NCI-H2029 treated with DMSO at 0.1 percent for 48 hours (cell line): Measurements from ENCODE around the gene ZKSCAN3.
"Not testable (repeated sequence)": the region's sequence is repeated elsewhere in the genome, so short reads cannot be mapped to it uniquely, and the experiment has no call there.

Experiments
- DNase-seq: peaks from one replicate; lab custom pipeline; 2025; lab: John Stamatoyannopoulos, UW

The ZKSCAN3 gene

DNA sequence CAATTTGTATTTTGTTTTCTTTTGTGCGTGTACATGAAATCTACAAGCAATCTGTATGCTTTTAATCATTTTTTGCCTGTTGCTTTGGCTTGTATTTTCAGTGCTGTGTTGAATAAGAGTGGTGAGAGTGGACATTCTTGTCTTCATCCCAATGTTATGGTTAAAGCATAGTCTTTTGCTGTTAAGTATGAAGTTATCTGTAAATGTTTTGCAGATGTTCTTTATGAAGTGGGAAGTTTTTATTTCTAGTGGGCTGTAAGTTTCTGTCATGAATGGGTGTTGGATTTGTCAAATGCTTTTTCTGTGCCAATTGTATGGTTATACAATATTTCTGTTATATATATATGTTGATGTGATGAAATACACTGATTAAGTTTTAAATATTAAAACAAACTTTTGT, 24.2 kb downstream of the ZKSCAN3 start:
- no peak for DNase-seq

DNA sequence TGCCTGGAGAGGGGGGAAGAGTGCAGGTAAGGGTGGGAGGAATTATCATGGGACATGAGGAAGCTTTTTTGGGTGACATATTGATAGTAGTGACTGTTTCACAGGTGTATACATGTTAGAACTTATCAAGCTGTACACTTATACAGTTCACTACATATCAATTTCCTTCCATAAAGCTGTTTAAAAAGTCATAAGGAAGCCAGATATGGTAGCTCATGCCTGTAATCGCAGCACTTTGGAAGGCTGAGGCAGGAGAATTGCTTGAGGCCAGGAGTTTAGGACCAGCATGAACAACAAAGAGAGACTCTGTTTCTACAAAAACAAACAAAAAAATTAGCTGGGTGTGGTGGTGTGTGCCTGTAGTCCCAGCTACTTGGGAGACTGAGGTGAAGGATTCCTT, 28.1 kb downstream of the ZKSCAN3 start:
- no peak for DNase-seq

DNA sequence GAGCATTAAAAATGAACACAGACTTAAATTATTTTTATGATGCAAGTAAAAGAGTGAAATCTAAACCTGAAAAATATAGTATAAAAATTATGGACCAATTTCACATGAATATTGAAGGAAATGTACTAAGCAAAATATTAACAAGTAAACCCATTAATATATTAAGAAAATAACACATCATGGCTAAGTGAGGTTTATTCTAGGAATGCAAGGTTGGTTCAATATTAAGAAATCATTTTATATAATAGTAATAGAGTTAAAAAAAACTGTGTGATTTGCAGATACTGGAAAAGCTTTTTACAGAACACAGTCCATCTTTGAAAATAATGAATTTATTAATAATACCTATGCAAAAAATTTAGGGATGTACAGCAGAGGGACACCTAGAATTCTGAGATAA, 28.9 kb downstream of the ZKSCAN3 start:
- no peak for DNase-seq

DNA sequence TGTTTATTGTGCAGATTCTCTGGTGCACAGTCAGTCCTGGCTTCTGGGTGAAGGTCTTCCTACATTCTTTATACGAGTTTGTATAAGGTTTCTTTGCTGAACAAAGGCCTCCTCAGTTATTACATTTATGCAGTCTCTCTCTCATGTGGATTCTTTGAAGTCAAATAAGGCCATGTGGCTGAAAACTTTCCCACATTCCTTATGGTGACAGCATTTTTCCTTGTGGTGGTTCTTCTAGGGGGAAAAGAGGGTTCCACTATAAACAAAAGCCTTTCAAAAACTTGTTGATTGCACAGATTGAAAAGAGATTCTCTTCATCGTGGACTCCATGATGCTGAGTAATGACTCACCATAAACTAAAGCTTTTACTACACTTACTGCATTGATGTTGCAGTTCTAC, 30.6 kb downstream of the ZKSCAN3 start:
- no peak for DNase-seq

DNA sequence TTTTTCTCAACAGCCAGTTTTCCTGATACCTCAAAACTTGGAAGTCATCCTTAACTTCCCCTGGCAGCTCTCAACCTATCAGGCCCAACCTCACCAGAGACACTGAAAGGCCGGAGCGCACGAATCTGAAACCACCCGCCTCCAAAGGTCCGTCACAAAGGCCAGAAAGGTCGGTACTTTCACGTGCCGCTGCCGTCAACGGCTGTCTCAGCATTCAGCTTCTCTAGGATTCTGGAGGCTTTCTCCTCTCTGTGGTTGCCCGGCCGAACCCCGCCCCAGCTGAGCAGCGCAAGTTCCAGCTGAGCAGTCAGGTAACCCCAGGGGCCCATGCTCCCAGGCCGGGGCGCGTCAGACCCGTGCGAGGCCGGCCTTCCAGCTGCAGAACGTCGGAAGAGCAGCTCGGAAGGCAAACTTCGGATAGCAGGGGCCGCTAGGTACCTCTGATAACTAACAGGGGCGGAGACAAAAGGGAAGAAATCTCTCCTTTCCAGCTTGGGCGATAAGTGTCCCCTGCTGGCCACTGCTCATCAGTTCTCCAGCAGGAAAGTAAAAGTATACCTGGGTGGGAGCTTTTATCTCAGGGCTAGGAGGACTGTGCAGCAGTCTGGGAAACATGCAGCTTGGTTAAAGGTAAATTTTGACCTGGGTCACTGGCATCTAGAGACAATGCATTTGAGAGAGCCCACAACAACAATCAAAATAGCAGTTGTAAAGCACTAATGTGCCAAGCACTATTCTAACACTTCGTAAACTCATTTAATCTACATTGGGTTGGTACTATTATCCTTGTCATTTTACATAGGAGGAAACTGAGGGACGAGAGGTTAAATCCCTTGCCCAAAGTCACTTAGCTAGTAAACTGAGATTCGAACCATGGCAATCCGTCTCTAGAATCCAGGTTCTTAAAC, 33.7 kb downstream of the ZKSCAN3 start:
- peak; percentile 44 for DNase-seq

DNA sequence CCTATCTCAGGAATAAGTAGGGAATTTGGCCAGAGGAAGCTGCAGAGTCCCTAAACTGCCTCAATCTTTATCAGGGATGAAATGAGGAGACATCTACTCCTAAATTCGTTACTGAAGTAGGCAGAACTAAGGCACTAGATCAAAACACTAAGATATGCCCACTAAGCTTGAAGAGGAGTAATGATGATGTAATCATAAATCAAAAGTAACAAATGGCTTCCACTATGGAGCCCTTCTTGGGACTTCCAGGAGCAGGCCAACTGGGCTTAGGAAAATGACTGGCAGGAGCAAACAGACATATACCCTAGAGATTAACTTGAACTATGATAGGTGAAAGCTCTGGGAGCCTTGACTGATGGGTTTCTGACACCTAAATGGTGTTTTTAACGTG, 34.4 kb downstream of the ZKSCAN3 start:
- DNase-seq = no peak

DNA sequence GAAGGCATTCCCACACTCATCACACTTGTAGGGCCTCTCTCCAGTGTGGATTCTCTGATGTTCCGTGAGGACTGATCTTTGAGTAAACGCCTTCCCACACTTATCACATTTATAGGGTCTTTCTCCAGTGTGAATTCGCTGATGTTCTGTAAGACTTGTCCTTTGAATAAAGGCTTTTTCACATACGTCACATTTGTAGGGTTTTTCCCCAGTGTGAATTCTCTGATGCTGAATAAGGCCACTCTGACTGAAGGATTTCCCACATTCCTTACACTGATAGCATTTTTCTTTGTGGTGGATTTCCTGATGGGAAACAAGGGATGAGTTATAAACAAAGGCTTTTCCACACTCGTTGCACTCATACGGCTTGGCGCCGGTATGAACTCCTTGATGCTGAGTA, 40.9 kb downstream of the ZKSCAN3 start:
- no peak for DNase-seq

DNA sequence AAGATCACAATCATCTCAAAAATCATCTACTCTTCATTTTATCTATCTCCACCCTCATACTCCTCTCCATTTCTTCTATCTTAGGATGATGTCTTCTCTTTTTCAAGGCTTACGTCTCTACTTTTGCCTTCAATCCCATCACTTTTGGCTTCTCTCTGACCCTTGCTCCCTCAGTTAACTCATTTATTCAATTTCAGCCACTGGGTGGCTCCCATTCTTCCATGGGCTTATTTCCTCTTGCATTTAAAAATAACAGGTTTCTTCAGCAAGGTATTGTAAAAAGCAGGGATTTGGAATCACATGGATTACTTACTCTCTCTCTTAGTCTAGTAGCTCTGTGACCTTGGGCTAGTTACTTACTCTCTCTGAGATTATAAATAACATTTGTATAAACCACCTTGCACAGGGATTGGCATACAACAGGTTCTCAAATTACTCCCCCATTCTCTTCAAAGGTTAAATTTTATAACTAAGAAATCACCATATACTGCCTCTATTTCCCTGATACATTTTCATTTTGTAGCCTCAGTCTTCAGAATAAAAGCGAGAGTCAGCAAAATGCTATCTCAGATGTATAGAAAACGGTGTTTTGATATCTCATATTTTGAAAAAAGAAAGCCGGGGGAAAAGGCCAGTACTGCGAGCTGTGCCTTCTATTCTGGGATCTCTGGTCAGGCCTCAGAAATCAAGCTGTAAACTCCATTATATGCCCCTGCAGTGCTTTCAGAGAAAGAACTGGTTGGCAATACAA, 44.3 kb downstream of the ZKSCAN3 start:
- DNase-seq = no peak

DNA sequence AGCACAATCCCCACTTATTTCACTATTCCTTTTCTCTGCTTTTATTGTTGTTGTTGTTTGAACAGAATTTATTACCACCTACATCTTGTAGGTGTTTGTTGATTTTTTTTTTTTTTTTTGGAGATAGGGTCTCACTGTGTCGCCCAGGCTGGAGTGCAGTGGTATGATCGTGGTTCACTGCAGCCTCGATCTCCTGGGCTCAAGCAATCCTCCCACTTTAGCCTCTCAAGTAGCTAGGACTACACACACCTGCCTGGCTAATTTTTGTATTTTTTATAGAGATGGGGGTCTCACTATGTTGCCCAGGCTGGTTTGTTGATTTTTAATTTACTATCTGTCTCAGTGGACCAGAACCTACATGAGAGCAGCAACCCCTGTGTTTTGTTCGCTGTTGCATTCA, 46.2 kb downstream of the ZKSCAN3 start:
- DNase-seq = no peak

DNA sequence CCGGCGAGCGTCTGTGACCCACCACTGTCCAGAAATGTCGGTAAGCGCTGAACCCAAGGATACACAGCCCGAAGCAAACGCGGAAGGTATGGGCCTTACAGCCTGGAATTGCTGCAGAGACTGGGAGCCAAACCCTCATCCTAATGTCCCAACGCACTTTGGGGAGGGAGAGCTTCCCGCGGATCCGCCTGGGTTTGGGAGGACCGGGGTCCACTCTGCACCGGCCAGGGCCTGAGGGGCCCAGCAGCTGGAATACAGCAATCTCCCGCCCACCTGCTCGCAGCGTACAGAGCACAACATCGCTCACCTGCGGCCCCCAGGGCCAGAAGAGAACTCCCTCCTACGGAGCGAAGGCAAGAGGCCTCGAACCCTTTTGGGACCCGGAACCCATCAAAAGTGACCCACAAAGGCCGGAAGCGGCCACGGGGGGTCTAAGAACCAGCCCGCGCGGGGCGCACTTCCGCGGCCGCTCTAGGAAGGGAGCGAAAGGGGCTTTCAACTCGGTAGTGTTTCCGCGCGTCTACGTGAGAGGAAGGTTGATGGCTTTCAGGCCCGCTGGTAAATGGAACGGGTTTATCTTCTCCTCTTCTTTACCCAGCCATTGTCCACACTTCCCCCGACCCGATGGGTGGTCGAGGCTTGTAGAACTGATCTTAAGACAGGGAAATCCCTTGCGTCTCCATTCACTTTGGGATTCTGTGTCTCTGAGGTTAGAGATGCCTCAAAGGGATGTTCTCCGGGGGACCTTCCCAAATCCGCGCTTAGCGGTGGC, 49.8 kb downstream of the ZKSCAN3 start, which contains the start of gene ZSCAN12:
Gene ZSCAN12 (minus strand): TSS at position 398 of the 772 bp plus-strand sequence. CDS start 1,342 bp downstream, outside the sequence.
- DNase-seq = peak; percentile 65

DNA sequence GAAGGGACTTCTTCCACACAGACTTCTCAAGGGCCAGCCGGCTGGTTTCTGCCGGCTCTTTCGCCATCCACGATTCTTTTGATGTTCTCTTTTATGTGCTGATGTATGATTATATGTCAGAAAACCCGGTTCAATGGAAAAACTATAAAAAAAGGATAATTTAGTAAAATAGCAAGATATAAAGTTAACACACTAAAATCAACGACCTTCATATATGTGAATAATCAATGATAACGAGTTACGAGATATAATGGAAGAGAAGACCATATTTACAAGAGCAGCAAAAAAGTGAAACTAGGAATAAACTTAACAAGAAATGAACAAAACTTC, 50.3 kb downstream of the ZKSCAN3 start:
- no peak for DNase-seq

DNA sequence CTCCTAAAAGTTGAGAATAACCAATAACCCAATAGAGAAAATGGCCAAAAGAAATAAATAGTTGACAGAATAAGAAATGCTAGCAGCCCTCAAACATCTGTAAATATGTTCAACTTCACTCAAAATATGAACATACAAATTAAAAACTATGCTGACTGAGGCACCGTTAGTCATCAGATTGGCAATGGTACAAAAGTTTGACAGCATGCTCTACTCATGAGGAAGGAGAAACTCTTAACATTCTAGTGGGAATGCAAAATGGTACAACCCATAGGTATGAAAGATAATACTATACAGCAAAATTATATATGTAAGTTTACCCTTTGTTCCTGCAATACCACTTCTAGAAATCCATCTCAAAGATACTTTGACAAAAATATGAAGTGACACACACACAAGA, 51.4 kb downstream of the ZKSCAN3 start:
- no peak for DNase-seq

DNA sequence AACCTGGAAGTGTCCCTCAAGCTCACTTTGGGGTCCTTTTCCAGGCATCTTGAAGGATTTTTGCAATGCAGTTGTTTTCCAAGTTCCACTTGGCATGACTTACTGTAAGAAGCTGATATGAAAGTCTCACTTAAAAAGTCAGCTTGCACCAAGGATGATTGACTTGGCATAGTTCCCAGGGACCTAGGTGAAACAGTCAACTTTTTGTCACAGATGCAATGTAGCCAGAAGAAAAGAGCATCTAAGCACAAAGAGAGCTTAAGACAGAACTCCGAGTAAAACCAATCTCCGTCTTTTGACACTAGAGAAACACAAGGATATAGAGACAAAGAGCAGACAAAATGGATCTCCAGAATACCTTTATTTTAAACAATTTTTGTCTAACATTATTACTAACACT, 52.5 kb downstream of the ZKSCAN3 start:
- no peak for DNase-seq

DNA sequence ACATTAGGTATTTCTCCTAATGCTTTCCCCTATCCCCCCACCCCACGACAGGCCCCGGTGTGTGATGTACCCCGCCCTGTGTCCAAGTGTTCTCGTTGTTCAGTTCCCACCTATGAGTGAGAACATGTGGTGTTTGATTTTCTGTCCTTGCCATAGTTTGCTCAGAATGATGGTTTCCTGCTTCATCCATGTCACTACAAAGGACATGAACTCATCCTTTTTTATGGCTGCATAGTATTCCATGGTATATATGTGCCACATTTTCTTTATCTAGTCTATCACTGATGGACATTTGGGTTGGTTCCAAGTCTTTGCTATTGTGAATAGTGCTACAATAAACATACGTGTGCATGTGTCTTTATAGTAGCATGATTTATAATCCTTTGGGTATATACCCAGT, 54.2 kb downstream of the ZKSCAN3 start:
- DNase-seq = not testable (repeated sequence)

DNA sequence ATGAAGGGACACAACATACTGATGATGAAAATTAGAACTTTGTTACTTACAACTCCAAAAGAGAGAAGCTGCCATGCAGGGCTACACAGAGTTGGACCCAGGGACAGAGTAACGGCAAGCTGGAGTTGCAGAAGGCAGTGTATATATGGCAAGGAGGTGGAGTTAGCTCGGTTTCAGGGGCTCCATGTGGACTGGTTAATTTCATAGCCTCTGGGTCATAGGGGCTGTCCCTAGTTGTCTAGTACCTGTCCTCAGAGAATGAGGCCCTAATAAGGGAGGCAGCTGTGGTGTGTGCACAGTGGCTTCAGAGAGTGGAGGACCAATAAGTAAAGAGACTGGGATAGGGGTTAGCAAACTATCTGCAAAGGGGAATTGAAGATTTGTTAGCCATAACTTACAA, 57.7 kb downstream of the ZKSCAN3 start:
- no peak for DNase-seq

DNA sequence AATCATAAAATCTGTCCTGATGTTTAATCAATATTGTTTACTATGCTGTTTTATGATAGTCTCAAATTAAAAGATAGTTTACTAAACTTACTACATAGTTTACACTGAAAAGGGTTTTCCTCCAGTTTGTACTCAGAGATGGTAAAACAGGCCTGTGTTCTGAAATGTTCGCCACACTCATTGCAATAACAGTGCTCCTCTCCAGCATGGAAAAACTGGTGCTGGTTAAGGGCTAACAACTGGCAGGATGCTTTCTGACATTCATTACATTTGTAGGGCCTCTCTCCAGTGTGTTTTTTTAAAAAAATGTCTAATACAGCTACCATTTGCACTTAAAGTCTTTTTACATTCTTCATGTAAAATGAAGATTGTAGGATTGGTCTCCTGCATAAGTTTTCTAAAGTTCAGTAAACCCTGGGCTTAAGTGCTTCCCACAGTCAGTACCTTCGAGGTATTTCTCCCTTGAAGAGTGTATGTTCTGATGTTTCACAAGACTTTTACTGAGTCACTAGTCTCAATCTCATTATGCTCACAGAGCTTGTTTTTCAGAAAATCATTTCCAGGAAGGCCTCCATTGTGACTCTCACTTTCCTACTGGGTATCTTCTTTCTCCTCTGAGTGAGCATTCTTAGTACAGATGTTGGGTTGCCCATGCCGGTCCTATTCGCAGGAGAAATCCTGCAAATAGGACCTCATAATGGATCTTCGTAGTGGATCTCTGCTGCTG, 58.5 kb downstream of the ZKSCAN3 start:
- no peak for DNase-seq

DNA sequence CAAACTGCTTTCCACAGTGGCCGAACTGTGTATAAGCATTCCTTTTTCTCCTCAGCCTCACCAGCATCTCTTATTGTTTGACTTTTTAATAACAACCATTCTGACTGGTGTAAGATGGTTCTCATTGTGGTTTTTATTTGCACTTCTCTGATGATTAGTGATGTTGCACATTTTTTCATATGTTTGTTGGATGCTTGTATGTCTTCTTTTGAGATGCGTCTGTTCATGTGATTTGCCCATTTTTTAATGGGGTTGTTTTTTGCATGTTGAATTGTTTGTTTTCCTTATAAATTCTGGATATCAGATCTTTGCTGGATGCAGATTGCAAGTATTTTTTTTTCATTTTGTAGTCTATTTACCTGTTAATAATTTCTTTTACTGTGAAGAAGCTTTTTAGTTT, 61.0 kb downstream of the ZKSCAN3 start:
- no peak for DNase-seq

DNA sequence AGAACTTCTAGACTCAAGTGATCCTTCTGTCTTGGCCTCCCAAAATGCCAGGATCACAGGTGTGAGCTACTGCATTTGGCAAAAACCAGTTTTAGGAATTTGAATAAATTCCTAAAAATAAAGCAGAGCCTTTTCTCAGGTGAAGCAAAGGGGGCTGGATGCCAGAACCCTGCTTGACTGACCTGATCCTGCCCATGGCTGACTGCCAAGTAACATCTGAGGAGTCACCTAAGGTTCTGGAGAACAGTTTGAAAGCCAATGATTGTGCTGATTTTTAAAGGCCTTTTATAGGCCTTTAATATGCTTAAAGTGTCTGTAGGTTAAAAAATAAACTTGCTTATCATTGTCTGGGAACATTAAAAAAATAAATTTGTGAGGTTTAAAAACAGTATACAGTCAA, 63.9 kb downstream of the ZKSCAN3 start:
- DNase-seq = no peak
